ENCODE results near the gene ADAM8.
"Not testable (repeated sequence)": the region's sequence is repeated elsewhere in the genome, so short reads cannot be mapped to it uniquely, and the experiment has no call there.

Gene ADAM8

GRCh38 chr10:133276435-133277201 is at the start of gene ADAM8:
Gene ADAM8 (minus strand): TSS chr10:133276868. CDS start chr10:133276817, 51 bp downstream.
- DNase-seq = no peak

- no peak for DNase-seq
Measured at GRCh38 chr10:133326223-133326551, 49.5 kb upstream of the ADAM8 start.

- DNase-seq = no peak
Measured at GRCh38 chr10:133325440-133326222, 49.0 kb upstream of the ADAM8 start.

- peak in 1 of 2 experiments; percentile 24 for DNase-seq
Measured at GRCh38 chr10:133324857-133325260, 48.2 kb upstream of the ADAM8 start.

GRCh38 chr10:133324198-133324792 is 47.6 kb upstream of the ADAM8 start:
- peak; percentile 83 to 95 for DNase-seq

GRCh38 chr10:133322064-133322709 is 45.5 kb upstream of the ADAM8 start:
- DNase-seq = not testable (repeated sequence)

GRCh38 chr10:133320852-133321422 is 44.3 kb upstream of the ADAM8 start:
- DNase-seq = not testable (repeated sequence)

- DNase-seq = peak; percentile 72 to 74
Measured at GRCh38 chr10:133318494-133319127, 41.9 kb upstream of the ADAM8 start.

GRCh38 chr10:133316732-133317131 is 40.1 kb upstream of the ADAM8 start:
- no peak for DNase-seq

- DNase-seq = no peak
Measured at GRCh38 chr10:133316266-133316665, 39.6 kb upstream of the ADAM8 start.

GRCh38 chr10:133315847-133316246 is 39.2 kb upstream of the ADAM8 start:
- DNase-seq = no peak

- no peak for DNase-seq
Measured at GRCh38 chr10:133314911-133315310, 38.2 kb upstream of the ADAM8 start.

- no peak for DNase-seq
Measured at GRCh38 chr10:133313192-133313591, 36.5 kb upstream of the ADAM8 start.

GRCh38 chr10:133312769-133313145 is 36.1 kb upstream of the ADAM8 start:
- no peak for DNase-seq

GRCh38 chr10:133312016-133312768 is 35.5 kb upstream of the ADAM8 start:
- no peak for DNase-seq

GRCh38 chr10:133311570-133311969 is 34.9 kb upstream of the ADAM8 start:
- no peak for DNase-seq

- DNase-seq = no peak
Measured at GRCh38 chr10:133310789-133311188, 34.1 kb upstream of the ADAM8 start.

GRCh38 chr10:133310399-133310755 is 33.7 kb upstream of the ADAM8 start:
- DNase-seq = no peak

- peak; percentile 78 to 81 for DNase-seq
Measured at GRCh38 chr10:133309720-133310398, 33.2 kb upstream of the ADAM8 start.

GRCh38 chr10:133309100-133309719 is 32.5 kb upstream of the ADAM8 start:
- DNase-seq = peak; percentile 60 to 71
